ENCODE data around the gene ARMH3.
"Not testable (repeated sequence)": the region's sequence is repeated elsewhere in the genome, so short reads cannot be mapped to it uniquely, and the experiment has no call there.

The ARMH3 gene

DNA sequence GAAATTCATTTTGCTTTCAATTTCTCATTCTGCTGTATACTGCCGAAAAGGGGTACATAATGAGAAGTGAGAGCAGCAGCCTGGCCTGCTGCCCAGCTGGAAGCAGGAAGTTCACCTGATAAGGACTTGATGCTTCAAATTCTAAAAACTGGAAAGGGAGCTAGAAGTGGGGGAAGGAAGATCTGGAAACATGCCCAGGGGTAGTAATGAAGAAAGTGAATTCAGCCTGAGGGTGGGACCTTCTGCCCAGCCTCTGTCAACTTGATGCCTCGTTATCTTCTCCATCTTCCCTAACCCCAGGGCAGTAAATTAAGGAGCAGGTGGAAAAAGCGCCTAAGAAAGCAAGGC is 69.4 kb downstream of the ARMH3 start:
- no peak for DNase-seq (ENCODE audit: low read depth in 2 of 2)

DNA sequence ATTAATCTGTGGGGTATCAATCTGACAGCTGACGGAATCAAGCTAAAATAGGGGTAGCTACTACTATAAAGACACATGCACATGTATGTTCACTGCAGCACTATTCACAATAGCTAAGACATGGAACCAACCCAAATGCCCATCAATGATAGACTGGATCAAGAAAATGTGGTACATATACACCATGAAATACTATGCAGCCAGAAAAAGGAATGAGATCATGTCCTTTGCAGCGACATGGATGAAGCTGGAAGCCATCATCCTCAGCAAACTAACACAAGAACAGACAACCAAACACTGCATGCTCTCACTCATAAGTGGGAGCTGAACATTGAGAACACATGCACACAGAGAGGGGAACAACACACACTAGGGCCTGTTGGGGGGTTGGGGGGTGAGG is 75.3 kb downstream of the ARMH3 start:
- not testable (repeated sequence) for DNase-seq (ENCODE audit: low read depth in 2 of 2)

GRCh38 chr10:101974091-101974971 is 81.6 kb downstream of the ARMH3 start:
- no peak for DNase-seq (ENCODE audit: low read depth in 2 of 2)

- DNase-seq (ENCODE audit: low read depth in 2 of 2): no peak
Observed at GRCh38 chr10:101972761-101973160, 83.2 kb downstream of the ARMH3 start.

DNA sequence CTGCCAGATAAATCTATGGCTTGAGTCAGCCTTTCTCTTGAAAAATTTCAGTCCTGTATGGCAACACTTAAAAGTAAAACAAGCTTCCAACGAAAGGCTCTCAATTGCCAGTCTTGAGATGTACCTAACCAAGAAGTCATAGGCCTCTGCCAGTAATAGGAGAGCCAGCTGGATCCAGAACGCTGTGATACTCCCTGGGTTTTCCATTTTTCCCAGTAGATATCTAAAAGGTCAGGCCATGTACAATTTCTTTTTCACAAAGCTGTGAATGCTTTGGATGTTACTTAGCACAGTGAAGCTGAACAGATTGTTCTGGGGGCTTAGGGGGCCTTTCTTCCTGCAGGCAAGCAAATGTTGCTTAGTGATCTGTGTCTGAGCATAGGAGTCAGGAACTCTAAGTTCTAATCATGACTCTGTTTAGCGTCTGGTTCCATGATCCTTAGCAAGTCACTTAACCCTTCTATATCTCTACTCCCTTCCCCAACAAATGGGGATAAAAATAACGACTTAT is 86.5 kb downstream of the ARMH3 start:
- DNase-seq (ENCODE audit: low read depth in 2 of 2): no peak

DNA sequence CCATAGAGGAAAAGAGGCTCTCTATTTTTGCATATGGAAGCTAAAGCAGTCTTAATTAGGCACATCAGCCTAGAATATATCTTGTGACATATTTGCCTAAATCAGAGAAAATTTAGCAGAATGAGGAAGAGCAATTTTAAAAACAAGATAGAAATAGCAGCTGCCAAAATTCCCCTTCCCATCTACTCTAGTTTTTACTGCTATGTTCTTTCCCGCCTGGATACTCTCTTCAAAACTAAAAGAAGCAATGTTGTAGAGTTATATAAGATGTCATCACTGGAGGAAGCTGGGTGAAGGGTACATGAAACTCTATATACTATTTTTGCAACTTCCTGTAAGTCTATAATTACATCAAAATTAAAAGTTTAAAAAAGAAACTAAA is 87.0 kb downstream of the ARMH3 start:
- no peak for DNase-seq (ENCODE audit: low read depth in 2 of 2)

GRCh38 chr10:101968286-101968939 is 87.6 kb downstream of the ARMH3 start:
- no peak for DNase-seq (ENCODE audit: low read depth in 2 of 2)

DNA sequence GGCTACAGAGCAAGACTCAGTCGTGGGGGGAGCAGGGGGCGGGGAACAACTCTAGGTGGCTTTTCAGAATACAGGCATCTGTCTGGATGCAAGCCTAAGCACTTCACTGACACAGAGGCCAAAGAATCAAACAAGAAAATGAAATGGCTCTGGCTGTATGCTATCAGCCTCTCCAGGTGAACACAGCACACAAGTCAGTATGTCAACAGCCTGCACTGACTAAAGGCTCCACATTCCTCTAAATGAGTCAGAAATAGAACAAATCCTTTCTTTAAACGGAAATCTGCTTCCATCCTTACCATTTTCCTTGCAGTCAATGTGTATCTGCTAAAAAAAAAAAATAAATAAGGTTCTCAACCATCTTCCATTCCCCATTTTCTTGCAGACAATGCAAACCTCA is 88.3 kb downstream of the ARMH3 start:
- no peak for DNase-seq (ENCODE audit: low read depth in 2 of 2)

- DNase-seq (ENCODE audit: low read depth in 2 of 2): no peak
Observed at GRCh38 chr10:101967119-101967518, 88.9 kb downstream of the ARMH3 start.

DNA sequence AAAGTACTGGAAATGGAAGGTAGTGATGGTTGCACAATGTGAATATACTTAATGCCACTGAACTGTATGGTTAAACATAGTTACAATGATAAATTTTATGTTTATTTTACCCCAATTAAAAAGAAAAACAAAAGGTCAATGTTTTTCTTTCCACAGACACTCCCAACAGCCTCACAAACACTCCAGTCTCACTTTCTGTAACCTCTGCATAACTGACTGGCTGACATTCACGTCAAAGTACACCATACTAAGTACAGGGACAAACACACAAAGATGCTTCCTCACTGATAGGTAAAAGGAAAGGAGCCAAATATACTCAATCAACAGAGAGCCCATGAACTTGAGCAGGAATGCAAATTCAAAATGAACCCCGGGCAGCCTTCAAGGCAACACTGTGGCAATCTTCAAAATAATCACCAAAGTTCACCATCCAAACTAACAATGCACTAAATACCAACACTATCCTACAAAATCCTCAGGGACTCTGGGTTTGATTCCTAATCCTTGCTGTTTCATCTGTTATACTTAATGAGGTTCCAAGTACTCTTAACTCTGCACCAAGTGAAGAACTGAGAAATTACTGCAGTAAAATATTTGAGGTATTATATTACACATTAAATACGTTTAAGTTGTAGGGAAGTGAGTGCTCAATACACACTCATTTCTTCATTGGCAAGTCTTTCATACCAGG is 90.8 kb downstream of the ARMH3 start:
- DNase-seq (ENCODE audit: low read depth in 2 of 2): no peak

- no peak for DNase-seq (ENCODE audit: low read depth in 2 of 2)
Observed at GRCh38 chr10:101961591-101962498, 94.1 kb downstream of the ARMH3 start.

DNA sequence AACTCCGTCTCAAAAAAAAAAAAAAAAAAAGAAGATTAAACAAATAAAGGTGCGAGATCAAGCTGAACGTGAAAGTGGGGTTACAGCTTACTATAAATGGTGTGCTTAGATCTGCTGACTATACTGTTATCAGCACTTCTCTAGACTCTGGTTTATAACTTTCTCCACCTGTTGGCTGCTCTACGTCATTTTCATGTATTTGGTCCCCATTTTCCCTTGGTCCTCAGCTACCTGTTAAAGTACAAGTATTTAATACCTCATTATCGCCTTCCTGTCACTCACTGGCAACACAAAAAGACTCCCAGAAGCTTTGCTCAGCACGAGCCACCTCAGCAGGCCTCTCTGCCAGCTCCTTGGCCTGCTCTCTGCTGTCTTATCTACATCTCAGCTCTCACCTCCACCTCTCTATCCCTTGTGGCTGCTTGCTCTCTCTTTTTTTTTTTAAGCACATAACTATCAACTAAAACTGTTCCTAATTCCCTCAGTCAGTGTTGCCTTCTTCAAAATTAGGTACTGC is 95.0 kb downstream of the ARMH3 start:
- DNase-seq (ENCODE audit: low read depth in 2 of 2): no peak

DNA sequence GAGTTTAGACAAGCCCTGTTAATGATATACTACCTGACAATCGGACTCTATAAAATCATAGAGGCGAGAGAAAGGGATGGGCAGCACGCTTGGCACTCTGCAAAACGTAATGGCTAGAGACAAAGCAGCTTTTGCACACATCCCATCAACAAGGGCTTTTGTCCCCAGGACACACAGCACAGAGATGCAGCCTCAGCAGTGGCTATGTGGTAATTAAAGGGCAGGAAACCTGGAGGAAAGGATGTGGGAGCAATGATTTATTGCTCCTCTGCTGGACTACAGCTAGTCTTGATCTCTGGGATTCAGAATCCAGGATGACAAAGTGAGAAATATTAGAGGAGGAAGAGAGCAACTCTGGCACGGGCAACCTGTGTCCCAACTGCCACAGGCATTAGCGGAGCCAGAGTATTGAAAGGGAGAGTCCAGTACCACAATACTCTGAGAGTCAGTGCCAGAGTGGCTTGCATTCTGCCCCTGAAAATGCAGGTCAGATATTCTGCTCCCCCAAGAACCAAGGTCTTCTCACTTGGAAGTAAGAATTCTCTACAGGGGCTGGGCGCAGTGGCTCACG is 96.5 kb downstream of the ARMH3 start:
- DNase-seq (ENCODE audit: low read depth in 2 of 2): no peak

- no peak for DNase-seq (ENCODE audit: low read depth in 2 of 2)
Observed at GRCh38 chr10:101958691-101959090, 97.3 kb downstream of the ARMH3 start.

- no peak for DNase-seq (ENCODE audit: low read depth in 2 of 2)
Observed at GRCh38 chr10:101956898-101957297, 99.1 kb downstream of the ARMH3 start.

DNA sequence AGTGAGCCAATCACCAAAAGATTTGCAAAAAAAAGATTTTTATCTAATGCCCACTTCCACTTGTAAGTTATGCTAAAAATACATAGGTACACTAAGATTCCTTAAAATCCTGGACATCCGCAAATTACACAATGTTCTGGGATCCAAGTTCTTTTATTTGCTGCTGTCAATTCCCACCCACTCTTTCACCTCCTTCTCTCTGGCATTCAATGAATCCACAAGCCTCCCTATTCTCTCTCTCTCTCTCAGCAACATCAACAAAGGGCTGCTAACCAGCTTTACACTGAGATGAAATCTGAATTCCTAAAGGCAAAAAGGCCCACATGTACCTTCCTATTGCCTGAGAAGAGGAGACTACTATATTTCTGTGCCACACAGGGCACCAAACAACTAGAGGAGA is 99.9 kb downstream of the ARMH3 start:
- DNase-seq (ENCODE audit: low read depth in 2 of 2): no peak

DNA sequence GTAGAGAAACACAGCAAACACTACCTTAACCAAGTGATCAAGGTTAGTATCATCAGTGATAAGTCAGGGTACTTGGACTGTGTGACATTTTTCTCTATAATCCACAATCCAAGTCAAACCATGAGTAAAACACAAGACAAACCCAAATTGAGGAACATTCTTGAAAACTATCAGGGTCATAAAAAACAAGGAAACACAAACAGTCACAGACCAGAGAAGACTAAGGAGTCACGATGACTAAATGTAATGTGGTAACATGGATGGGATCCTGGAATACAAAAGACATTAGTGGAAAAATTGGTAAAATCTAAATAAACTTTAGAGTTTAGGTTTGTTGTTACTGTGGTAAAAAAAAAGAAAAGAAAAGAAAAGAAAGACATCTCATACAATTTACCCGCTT is 103.8 kb downstream of the ARMH3 start:
- no peak for DNase-seq (ENCODE audit: low read depth in 2 of 2)

DNA sequence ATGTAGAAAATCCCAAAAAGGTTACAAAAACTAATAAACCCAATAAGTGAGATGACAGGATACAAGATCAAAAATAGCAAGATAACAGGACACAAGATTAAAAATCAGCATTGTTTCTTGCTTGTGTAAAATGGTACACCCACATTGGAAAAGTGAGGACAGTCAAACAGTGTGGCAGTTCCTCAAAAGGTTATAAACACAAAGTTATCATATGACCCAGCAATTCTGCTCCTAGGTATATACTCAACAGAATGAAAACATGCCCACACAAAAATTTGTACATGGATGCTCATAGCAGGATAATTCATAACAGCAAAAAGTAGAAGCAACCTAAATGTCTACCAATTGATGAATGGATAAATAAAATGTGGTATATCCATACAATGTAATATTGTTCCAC is 105.8 kb downstream of the ARMH3 start:
- DNase-seq (ENCODE audit: low read depth in 2 of 2): no peak

- DNase-seq (ENCODE audit: low read depth in 2 of 2): no peak
Observed at GRCh38 chr10:101941871-101942270, 114.1 kb downstream of the ARMH3 start.

- DNase-seq (ENCODE audit: low read depth in 2 of 2): no peak
Observed at GRCh38 chr10:101940916-101941315, 115.1 kb downstream of the ARMH3 start.

- DNase-seq (ENCODE audit: low read depth in 2 of 2): no peak
Observed at GRCh38 chr10:101939729-101940128, 116.2 kb downstream of the ARMH3 start.

Data from stimulated activated CD8-positive, alpha-beta memory T cell treated with anti-CD3 and anti-CD28 coated beads, Interleukin-2, amount 100 ng/mL, for 48 hours (primary cell).